ENCODE data around the gene SLMAP.

DNA sequence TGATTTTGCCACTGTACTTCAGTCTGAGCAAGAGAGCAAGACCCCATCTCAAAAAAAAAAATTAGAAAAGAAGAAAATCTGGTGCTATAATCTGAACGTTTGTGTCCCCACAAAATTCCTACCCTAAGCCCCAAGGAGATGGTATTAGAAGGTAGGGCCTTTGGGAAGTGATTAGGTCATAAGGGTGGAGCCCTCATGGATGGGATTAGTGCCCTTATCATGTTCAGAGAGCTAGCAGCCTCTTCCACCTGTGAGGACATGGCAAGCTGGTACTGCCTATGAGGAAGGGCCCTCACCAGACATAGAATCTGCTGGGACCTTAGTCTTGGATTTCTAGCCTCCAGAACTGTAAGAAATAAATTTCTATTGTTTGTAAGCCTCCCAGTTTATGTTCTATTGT lies 201.7 kb downstream of the SLMAP start:
- TF ChIP-seq, protein P1, sequence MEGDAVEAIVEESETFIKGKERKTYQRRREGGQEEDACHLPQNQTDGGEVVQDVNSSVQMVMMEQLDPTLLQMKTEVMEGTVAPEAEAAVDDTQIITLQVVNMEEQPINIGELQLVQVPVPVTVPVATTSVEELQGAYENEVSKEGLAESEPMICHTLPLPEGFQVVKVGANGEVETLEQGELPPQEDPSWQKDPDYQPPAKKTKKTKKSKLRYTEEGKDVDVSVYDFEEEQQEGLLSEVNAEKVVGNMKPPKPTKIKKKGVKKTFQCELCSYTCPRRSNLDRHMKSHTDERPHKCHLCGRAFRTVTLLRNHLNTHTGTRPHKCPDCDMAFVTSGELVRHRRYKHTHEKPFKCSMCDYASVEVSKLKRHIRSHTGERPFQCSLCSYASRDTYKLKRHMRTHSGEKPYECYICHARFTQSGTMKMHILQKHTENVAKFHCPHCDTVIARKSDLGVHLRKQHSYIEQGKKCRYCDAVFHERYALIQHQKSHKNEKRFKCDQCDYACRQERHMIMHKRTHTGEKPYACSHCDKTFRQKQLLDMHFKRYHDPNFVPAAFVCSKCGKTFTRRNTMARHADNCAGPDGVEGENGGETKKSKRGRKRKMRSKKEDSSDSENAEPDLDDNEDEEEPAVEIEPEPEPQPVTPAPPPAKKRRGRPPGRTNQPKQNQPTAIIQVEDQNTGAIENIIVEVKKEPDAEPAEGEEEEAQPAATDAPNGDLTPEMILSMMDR (conservative IDR thresholded peaks at IDR 0.05; ENCODE audit: low read depth in 2 of 2), result no peak
- TF ChIP-seq, protein P2, sequence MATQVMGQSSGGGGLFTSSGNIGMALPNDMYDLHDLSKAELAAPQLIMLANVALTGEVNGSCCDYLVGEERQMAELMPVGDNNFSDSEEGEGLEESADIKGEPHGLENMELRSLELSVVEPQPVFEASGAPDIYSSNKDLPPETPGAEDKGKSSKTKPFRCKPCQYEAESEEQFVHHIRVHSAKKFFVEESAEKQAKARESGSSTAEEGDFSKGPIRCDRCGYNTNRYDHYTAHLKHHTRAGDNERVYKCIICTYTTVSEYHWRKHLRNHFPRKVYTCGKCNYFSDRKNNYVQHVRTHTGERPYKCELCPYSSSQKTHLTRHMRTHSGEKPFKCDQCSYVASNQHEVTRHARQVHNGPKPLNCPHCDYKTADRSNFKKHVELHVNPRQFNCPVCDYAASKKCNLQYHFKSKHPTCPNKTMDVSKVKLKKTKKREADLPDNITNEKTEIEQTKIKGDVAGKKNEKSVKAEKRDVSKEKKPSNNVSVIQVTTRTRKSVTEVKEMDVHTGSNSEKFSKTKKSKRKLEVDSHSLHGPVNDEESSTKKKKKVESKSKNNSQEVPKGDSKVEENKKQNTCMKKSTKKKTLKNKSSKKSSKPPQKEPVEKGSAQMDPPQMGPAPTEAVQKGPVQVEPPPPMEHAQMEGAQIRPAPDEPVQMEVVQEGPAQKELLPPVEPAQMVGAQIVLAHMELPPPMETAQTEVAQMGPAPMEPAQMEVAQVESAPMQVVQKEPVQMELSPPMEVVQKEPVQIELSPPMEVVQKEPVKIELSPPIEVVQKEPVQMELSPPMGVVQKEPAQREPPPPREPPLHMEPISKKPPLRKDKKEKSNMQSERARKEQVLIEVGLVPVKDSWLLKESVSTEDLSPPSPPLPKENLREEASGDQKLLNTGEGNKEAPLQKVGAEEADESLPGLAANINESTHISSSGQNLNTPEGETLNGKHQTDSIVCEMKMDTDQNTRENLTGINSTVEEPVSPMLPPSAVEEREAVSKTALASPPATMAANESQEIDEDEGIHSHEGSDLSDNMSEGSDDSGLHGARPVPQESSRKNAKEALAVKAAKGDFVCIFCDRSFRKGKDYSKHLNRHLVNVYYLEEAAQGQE (IDR thresholded peaks at IDR 0.05; ENCODE audit: unreplicated experiment), result no peak
- TF ChIP-seq NANOG (IDR thresholded peaks at IDR 0.05; ENCODE audit: borderline replicate concordance) (no peak), POLR2AphosphoS5 (IDR thresholded peaks at IDR 0.05; ENCODE audit: low read depth) (no peak), EZH2 (IDR thresholded peaks at IDR 0.05; ENCODE audit: low read depth, unreplicated experiment) (no peak), EZH2phosphoT487 (IDR thresholded peaks at IDR 0.05; ENCODE audit: unreplicated experiment) (no peak), JUNB (IDR thresholded peaks at IDR 0.05; ENCODE audit: unreplicated experiment) (no peak)
